ENCODE results near the gene CPNE5. TPM values are rescaled to one million over a fixed set of nuclear protein-coding genes. Genes with fewer than 3 reads are reported as not detected.

The CPNE5 gene
- total RNA-seq, 1 donor from 2014 or later = 6.6 TPM

GRCh38 chr6:36781669-36782068 lies 57.6 kb downstream of the CPNE5 start:
- TF ChIP-seq POLR2AphosphoS5 (IDR thresholded peaks at IDR 0.05; ENCODE audit: insufficient read depth in 1 of 2, low read depth in 1 of 2) = no peak
- TF ChIP-seq, protein P1, sequence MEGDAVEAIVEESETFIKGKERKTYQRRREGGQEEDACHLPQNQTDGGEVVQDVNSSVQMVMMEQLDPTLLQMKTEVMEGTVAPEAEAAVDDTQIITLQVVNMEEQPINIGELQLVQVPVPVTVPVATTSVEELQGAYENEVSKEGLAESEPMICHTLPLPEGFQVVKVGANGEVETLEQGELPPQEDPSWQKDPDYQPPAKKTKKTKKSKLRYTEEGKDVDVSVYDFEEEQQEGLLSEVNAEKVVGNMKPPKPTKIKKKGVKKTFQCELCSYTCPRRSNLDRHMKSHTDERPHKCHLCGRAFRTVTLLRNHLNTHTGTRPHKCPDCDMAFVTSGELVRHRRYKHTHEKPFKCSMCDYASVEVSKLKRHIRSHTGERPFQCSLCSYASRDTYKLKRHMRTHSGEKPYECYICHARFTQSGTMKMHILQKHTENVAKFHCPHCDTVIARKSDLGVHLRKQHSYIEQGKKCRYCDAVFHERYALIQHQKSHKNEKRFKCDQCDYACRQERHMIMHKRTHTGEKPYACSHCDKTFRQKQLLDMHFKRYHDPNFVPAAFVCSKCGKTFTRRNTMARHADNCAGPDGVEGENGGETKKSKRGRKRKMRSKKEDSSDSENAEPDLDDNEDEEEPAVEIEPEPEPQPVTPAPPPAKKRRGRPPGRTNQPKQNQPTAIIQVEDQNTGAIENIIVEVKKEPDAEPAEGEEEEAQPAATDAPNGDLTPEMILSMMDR (IDR thresholded peaks at IDR 0.05) = no peak
- no peak for TF ChIP-seq POLR2A (IDR thresholded peaks at IDR 0.05)
- H3K4me3 ChIP-seq = no peak overlapping the region
- no peak overlapping the region for H3K27ac ChIP-seq
- DNase-seq (ENCODE audit: extremely low spot score in 2 of 2) = no peak
- H3K27me3 ChIP-seq = no peaks in the 10 kb centered on the region
- no peaks in the 10 kb centered on the region for H3K9me3 ChIP-seq
- H3K36me3 ChIP-seq = no peaks in the 10 kb centered on the region
- intact Hi-C loops (cut with DNase I) = no loop called here
- H3K4me1 ChIP-seq = no peaks in the 10 kb centered on the region

- TF ChIP-seq POLR2AphosphoS5 (IDR thresholded peaks at IDR 0.05; ENCODE audit: insufficient read depth in 1 of 2, low read depth in 1 of 2) (no peak), POLR2A (IDR thresholded peaks at IDR 0.05) (no peak)
- TF ChIP-seq, protein P1 (IDR thresholded peaks at IDR 0.05) = no peak
- DNase-seq (ENCODE audit: extremely low spot score in 2 of 2) = no peak
- H3K27me3 ChIP-seq = no peaks in the 10 kb centered on the region
- no peaks in the 10 kb centered on the region for H3K4me1 ChIP-seq
- H3K36me3 ChIP-seq = no peaks in the 10 kb centered on the region
- no peak overlapping the region for H3K4me3 ChIP-seq
- intact Hi-C loops (cut with DNase I) = no loop called here
- no peak overlapping the region for H3K27ac ChIP-seq
- H3K9me3 ChIP-seq = no peaks in the 10 kb centered on the region
Measured at GRCh38 chr6:36780442-36781177, 58.6 kb downstream of the CPNE5 start.

GRCh38 chr6:36779227-36779626 lies 60.0 kb downstream of the CPNE5 start:
- intact Hi-C loops (cut with DNase I) = no loop called here
- DNase-seq (ENCODE audit: extremely low spot score in 2 of 2) = no peak
- TF ChIP-seq POLR2AphosphoS5 (IDR thresholded peaks at IDR 0.05; ENCODE audit: insufficient read depth in 1 of 2, low read depth in 1 of 2) (no peak), POLR2A (IDR thresholded peaks at IDR 0.05) (no peak)
- TF ChIP-seq, protein P1 (IDR thresholded peaks at IDR 0.05) = no peak
- Histone ChIP-seq H3K36me3 (no peaks in the 10 kb centered on the region), H3K4me1 (no peaks in the 10 kb centered on the region), H3K27ac (no peak overlapping the region), H3K4me3 (no peak overlapping the region), H3K9me3 (no peaks in the 10 kb centered on the region), H3K27me3 (no peaks in the 10 kb centered on the region)

GRCh38 chr6:36777801-36778200 lies 61.4 kb downstream of the CPNE5 start:
- Histone ChIP-seq H3K4me1 (no peaks in the 10 kb centered on the region), H3K9me3 (no peaks in the 10 kb centered on the region), H3K27me3 (no peaks in the 10 kb centered on the region), H3K36me3 (no peaks in the 10 kb centered on the region), H3K4me3 (no peak overlapping the region), H3K27ac (no peak overlapping the region)
- TF ChIP-seq POLR2AphosphoS5 (IDR thresholded peaks at IDR 0.05; ENCODE audit: insufficient read depth in 1 of 2, low read depth in 1 of 2) (no peak), POLR2A (IDR thresholded peaks at IDR 0.05) (no peak)
- TF ChIP-seq, protein P1 (IDR thresholded peaks at IDR 0.05) = no peak
- no peak for DNase-seq (ENCODE audit: extremely low spot score in 2 of 2)
- intact Hi-C loops (cut with DNase I) = no loop called here

DNA sequence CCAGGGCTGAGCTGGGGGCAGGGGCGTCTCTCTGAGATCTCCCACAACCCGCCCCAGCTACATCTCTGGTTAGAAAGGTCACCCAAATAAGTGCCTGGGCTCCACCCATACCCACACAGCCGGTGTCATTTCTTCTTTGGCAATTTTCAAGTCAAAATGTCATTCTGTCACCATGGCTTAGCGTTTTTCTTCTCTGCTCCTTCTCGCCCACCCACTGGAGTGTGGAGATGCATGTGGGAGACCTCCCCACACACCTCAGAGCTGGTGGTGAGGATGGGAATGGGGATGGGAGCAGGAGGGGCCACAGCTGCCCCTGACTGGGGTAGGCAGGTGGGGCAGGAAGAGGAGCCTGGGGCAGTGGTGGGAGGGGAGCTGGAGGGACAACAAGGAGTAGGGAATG lies 63.1 kb downstream of the CPNE5 start:
- Histone ChIP-seq H3K4me3 (no peak overlapping the region), H3K4me1 (no peaks in the 10 kb centered on the region), H3K27me3 (no peaks in the 10 kb centered on the region), H3K27ac (no peak overlapping the region), H3K36me3 (no peaks in the 10 kb centered on the region), H3K9me3 (no peaks in the 10 kb centered on the region)
- intact Hi-C loops (cut with DNase I) = no loop called here
- DNase-seq (ENCODE audit: extremely low spot score in 2 of 2) = no peak
- TF ChIP-seq, protein P1 (IDR thresholded peaks at IDR 0.05) = no peak
- TF ChIP-seq POLR2AphosphoS5 (IDR thresholded peaks at IDR 0.05; ENCODE audit: insufficient read depth in 1 of 2, low read depth in 1 of 2) = no peak
- TF ChIP-seq POLR2A (IDR thresholded peaks at IDR 0.05) = no peak

Data from vagina (tissue), 2 donors.